HCT116 (cell line): Measurements from ENCODE around the gene EGLN3. TPM values are rescaled to one million over a fixed set of nuclear protein-coding genes. Genes with fewer than 3 reads are reported as not detected.

ENCODE experiments used
- ATAC-seq: fragments of 200-7000 bp; cut with Tn5 transposase; 2 replicates; pipeline ENCODE4 v1.9.1; 2020; ENCODE audit warnings: mild to moderate bottlenecking, moderate library complexity
- BruUV-seq: library from RNA; stranded (reverse); fragments of 400-500 nt; replicated peaks from 2 replicates; lab custom pipeline; 2021; lab: Mats Ljungman, UMichigan
- CTCF ChIA-PET: fragments of 300-600 bp; sonication (Branson Sonifier 250); formaldehyde crosslinking; loops from one replicate; lab custom pipeline; 2021; ENCODE audit warnings: antibody characterized with exemption; lab: Charles Lee
- POLR2A ChIA-PET: fragments of 300-600, 350-600 bp; sonication (Branson Sonifier 250); formaldehyde crosslinking; loops from one replicate; lab custom pipeline; 2021; ENCODE audit warnings: antibody characterized with exemption; lab: Charles Lee
- RAD21 ChIA-PET, 2 experiments: fragments of 300-600 bp; sonication (Branson Sonifier 250); formaldehyde crosslinking; loops; one replicate each; lab custom pipeline; 2023; ENCODE audit warnings: low total read pairs in 2 of 2; ENCODE audit not compliant: uncharacterized antibody in 2 of 2, unreplicated experiment in 2 of 2, low non-redundant PET in 1 of 2; lab: Charles Lee
- DNase-seq: peaks from one replicate; pipeline ENCODE4 v3.0.0-alpha.2; 2010; ENCODE audit warnings: low read depth, low spot score
- H2AFZ ChIP-seq: fragments of 200-600 bp; shearing (Covaris generic), sonication (generic); 2 replicates; pipeline ENCODE4 v1.6.1; 2017; ENCODE audit warnings: low read depth, mixed run types, mixed read lengths, antibody characterized with exemption, low read length; ENCODE audit not compliant: poor library complexity, severe bottlenecking
- H3K27ac ChIP-seq: 2 replicates; pipeline ENCODE4 v1.5.1; 2012; ENCODE audit warnings: low read depth, low read length
- H3K27me3 ChIP-seq: fragments of 200-600 bp; sonication (generic); 2 replicates; pipeline ENCODE4 v1.6.1; 2016; ENCODE audit warnings: mixed run types, low read length, mixed read lengths; ENCODE audit not compliant: insufficient read depth
- H3K36me3 ChIP-seq, 2 experiments: fragments of 200-500 bp in 1 of 2; fragments of 200-600 bp in 1 of 2; sonication (Bioruptor generic) in 1 of 2; sonication (generic) in 1 of 2; 2 replicates each; pipeline versions ENCODE4 v1.5.1 to v1.6.1; 2014 to 2016; ENCODE audit warnings: low read length in 2 of 2, inconsistent platforms in 1 of 2, mixed read lengths in 1 of 2, mixed run types in 1 of 2; ENCODE audit not compliant: insufficient read depth in 2 of 2, control insufficient read depth in 1 of 2
- H3K4me1 ChIP-seq, 2 experiments: fragments of 200-600 bp in 1 of 2; sonication (generic) in 1 of 2; 2 replicates each; pipeline versions ENCODE4 v1.5.1 to v1.6.1; 2012 to 2017; ENCODE audit warnings: low read length in 2 of 2, inconsistent platforms in 1 of 2, mild to moderate bottlenecking in 1 of 2, mixed read lengths in 1 of 2, mixed run types in 1 of 2, moderate library complexity in 1 of 2; ENCODE audit not compliant: insufficient read depth in 2 of 2, control insufficient read depth in 1 of 2
- H3K4me2 ChIP-seq: fragments of 200-600 bp; sonication (generic); 2 replicates; pipeline ENCODE4 v1.6.1; 2017; ENCODE audit warnings: mixed run types, low read length, mixed read lengths
- H3K4me3 ChIP-seq, 2 experiments: fragments of 200-600 bp in 1 of 2; sonication (generic) in 1 of 2; replicated peaks in 1 of 2; 2 replicates each; pipeline ENCODE4 v1.5.1; 2011 to 2016; ENCODE audit warnings: low read length in 2 of 2, control low read depth in 1 of 2, low read depth in 1 of 2, mild to moderate bottlenecking in 1 of 2, mixed read lengths in 1 of 2, mixed run types in 1 of 2
- H3K79me2 ChIP-seq: fragments of 200-600 bp; sonication (generic); 2 replicates; pipeline ENCODE4 v1.6.1; 2017; ENCODE audit warnings: mild to moderate bottlenecking, mixed run types, low read length, moderate library complexity, mixed read lengths; ENCODE audit not compliant: insufficient read depth
- H3K9ac ChIP-seq: fragments of 200-600 bp; sonication (generic); 2 replicates; pipeline ENCODE4 v1.6.1; 2016; ENCODE audit warnings: low read length, mixed read lengths
- H3K9me2 ChIP-seq: fragments of 200-600 bp; sonication (generic), shearing (Covaris generic); 2 replicates; pipeline ENCODE4 v1.6.1; 2017; ENCODE audit warnings: mixed run types, mild to moderate bottlenecking, moderate library complexity; ENCODE audit not compliant: insufficient read depth
- H3K9me3 ChIP-seq, 2 experiments: fragments of 200-500 bp in 1 of 2; fragments of 200-600 bp in 1 of 2; sonication (Bioruptor generic) in 1 of 2; sonication (generic) in 1 of 2; 2 replicates each; pipeline ENCODE4 v1.6.1; 2014 to 2017; ENCODE audit warnings: low read length in 2 of 2, mixed read lengths in 2 of 2, inconsistent platforms in 1 of 2, low read depth in 1 of 2, mild to moderate bottlenecking in 1 of 2, mixed run types in 1 of 2, moderate library complexity in 1 of 2; ENCODE audit not compliant: control insufficient read depth in 1 of 2, insufficient read depth in 1 of 2
- H4K20me1 ChIP-seq: fragments of 200-600 bp; sonication (generic), shearing (Covaris generic); 2 replicates; pipeline ENCODE4 v1.6.1; 2017; ENCODE audit warnings: mixed run types, mild to moderate bottlenecking, moderate library complexity; ENCODE audit not compliant: insufficient read depth
- CBX3 ChIP-seq: IDR thresholded peaks from 2 replicates; pipeline ENCODE4 v1.6.1; 2012; ENCODE audit warnings: low read depth
- CEBPB ChIP-seq: IDR thresholded peaks from 2 replicates; pipeline ENCODE4 v1.6.1; 2012; ENCODE audit warnings: low read depth
- CTCF ChIP-seq, 3 experiments: fragments of 200-600 bp in 1 of 3; sonication (generic) in 1 of 3; IDR thresholded peaks in 2 of 3; conservative IDR thresholded peaks in 1 of 3; 2 replicates each; pipeline ENCODE4 v1.5.1; 2012 to 2017; ENCODE audit warnings: low read depth in 2 of 3, low read length in 2 of 3, antibody characterized with exemption in 1 of 3, borderline replicate concordance in 1 of 3, control low read depth in 1 of 3, mild to moderate bottlenecking in 1 of 3, mixed read lengths in 1 of 3, mixed run types in 1 of 3, moderate library complexity in 1 of 3; ENCODE audit not compliant: insufficient read depth in 1 of 3
- EGR1 ChIP-seq: IDR thresholded peaks from 2 replicates; pipeline ENCODE4 v1.6.1; 2012; ENCODE audit warnings: low read depth
- EZH2 ChIP-seq: fragments of 200-600 bp; sonication (generic); IDR thresholded peaks from 2 replicates; pipeline ENCODE4 v1.6.1; 2017; ENCODE audit warnings: antibody characterized with exemption, mixed run types
- EZH2phosphoT487 ChIP-seq: fragments of 200-600 bp; IDR thresholded peaks from 2 replicates; pipeline ENCODE4 v1.6.1; 2018; ENCODE audit warnings: antibody characterized with exemption, borderline replicate concordance
- JUND ChIP-seq: IDR thresholded peaks from 2 replicates; pipeline ENCODE4 v1.6.1; 2012
- POLR2A ChIP-seq: IDR thresholded peaks from 2 replicates; pipeline ENCODE4 v1.7.0; 2011; ENCODE audit warnings: borderline replicate concordance; ENCODE audit not compliant: insufficient read depth, insufficient read length; ENCODE audit errors: extremely low read depth
- POLR2AphosphoS5 ChIP-seq: IDR thresholded peaks from 2 replicates; pipeline ENCODE4 v1.6.1; 2011; ENCODE audit warnings: mild to moderate bottlenecking, low read depth, low read length, moderate library complexity
- SIN3A ChIP-seq: IDR thresholded peaks from 2 replicates; pipeline ENCODE4 v1.6.1; 2012; ENCODE audit warnings: low read depth
- SRF ChIP-seq: IDR thresholded peaks from 2 replicates; pipeline ENCODE4 v1.6.1; 2012; ENCODE audit warnings: low read depth
- TCF7L2 ChIP-seq: IDR thresholded peaks from 2 replicates; pipeline ENCODE4 v1.7.0; 2011; ENCODE audit warnings: borderline replicate concordance, inconsistent platforms; ENCODE audit not compliant: insufficient read depth, insufficient read length; ENCODE audit errors: extremely low read depth
- ZFX ChIP-seq: fragments of 450-650 bp; IDR thresholded peaks from 2 replicates; pipeline ENCODE4 v1.6.1; 2017
- ZNF274 ChIP-seq: fragments of 200-500 bp; sonication (Bioruptor generic); IDR thresholded peaks from 2 replicates; pipeline ENCODE4 v1.6.1; 2014; ENCODE audit warnings: mild to moderate bottlenecking, low read depth, low read length, inconsistent platforms
- intact Hi-C: fragments of 100-400 bp; cut with micrococcal nuclease; formaldehyde crosslinking; loops from 2 replicates; pipeline ENCODE4 v1.10.0; 2022
- total RNA-seq: library from RNA; stranded (reverse); gene quantifications from one replicate; pipeline ENCODE4 v1.2.1, GENCODE V29; 2021; ENCODE audit not compliant: unreplicated experiment
- TF ChIP-seq, protein P1 (sequence below): IDR thresholded peaks from 2 replicates; pipeline ENCODE4 v1.6.1; 2011; ENCODE audit warnings: mild to moderate bottlenecking, low read length, moderate library complexity; ENCODE audit not compliant: insufficient replicate concordance; ENCODE audit errors: extremely low read depth

EGLN3 gene
- total RNA-seq, 1 experiment from 2014 or later, result 13.6 TPM

DNA sequence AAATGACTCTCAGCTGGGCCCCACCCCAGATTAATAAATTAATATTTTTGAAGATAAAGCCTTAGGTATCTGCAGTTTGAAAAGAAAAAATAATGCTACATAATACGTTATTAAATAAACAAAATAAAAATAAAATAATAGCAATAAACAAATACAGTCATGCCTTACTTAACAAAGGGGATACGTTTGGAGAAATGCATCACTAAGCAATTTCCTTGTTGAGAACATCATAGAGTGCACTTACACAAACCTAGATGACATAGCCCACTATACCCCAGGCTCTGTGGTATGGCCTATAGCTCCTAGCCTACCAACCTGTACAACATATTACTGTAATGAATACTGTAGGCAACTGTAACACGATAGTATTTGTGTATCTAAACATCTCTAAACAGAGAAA lies 7.1 kb upstream of the EGLN3 start:
- no peak for ATAC-seq
- Histone ChIP-seq H3K36me3 (no peaks in the 10 kb centered on the region), H3K79me2 (no peaks in the 10 kb centered on the region), H3K9ac (no peak overlapping the region), H3K27ac (no peak overlapping the region), H3K4me2 (no peak overlapping the region), H3K9me2 (no peaks in the 10 kb centered on the region), H3K4me1 (no peaks in the 10 kb centered on the region), H3K27me3 (no peaks in the 10 kb centered on the region), H2AFZ (no peak overlapping the region), H3K4me3 (no peak overlapping the region), H4K20me1 (no peaks in the 10 kb centered on the region), H3K9me3 (no peaks in the 10 kb centered on the region)
- RAD21 ChIA-PET, result no interaction called here
- CTCF ChIA-PET, result no interaction called here
- POLR2A ChIA-PET, result no interaction called here
- TF ChIP-seq EZH2phosphoT487 (no peak), POLR2AphosphoS5 (no peak), POLR2A (no peak), CTCF (IDR thresholded peaks at IDR 0.05 in 2 of 3, conservative IDR thresholded peaks at IDR 0.05 in 1 of 3; ENCODE audit: borderline replicate concordance in 1 of 3, insufficient read depth in 1 of 3, low read depth in 2 of 3, low read length in 2 of 3) (no peak), ZNF274 (no peak), ZFX (no peak), CEBPB (no peak)
- intact Hi-C loops, result no loop called here
- no TSS peak for BruUV-seq
- DNase-seq, result no peak

GRCh38 chr14:33957299-33957698 lies 6.4 kb upstream of the EGLN3 start:
- H3K9me2 ChIP-seq, result no peaks in the 10 kb centered on the region
- no peaks in the 10 kb centered on the region for H3K36me3 ChIP-seq
- no peak for TF ChIP-seq CBX3
- TF ChIP-seq SRF, result no peak
- no peak for TF ChIP-seq POLR2AphosphoS5
- TF ChIP-seq, protein P1, sequence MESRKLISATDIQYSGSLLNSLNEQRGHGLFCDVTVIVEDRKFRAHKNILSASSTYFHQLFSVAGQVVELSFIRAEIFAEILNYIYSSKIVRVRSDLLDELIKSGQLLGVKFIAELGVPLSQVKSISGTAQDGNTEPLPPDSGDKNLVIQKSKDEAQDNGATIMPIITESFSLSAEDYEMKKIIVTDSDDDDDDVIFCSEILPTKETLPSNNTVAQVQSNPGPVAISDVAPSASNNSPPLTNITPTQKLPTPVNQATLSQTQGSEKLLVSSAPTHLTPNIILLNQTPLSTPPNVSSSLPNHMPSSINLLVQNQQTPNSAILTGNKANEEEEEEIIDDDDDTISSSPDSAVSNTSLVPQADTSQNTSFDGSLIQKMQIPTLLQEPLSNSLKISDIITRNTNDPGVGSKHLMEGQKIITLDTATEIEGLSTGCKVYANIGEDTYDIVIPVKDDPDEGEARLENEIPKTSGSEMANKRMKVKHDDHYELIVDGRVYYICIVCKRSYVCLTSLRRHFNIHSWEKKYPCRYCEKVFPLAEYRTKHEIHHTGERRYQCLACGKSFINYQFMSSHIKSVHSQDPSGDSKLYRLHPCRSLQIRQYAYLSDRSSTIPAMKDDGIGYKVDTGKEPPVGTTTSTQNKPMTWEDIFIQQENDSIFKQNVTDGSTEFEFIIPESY, result no peak
- no peak for TF ChIP-seq EZH2
- no peak for TF ChIP-seq ZFX
- no peak for TF ChIP-seq EGR1
- no peak for TF ChIP-seq SIN3A
- no peak for TF ChIP-seq JUND
- no peak for TF ChIP-seq TCF7L2
- H3K27me3 ChIP-seq, result no peaks in the 10 kb centered on the region
- no peaks in the 10 kb centered on the region for H3K9me3 ChIP-seq
- ATAC-seq, result no peak
- H3K4me1 ChIP-seq, result no peaks in the 10 kb centered on the region
- RAD21 ChIA-PET, result no interaction called here
- no peak overlapping the region for H3K27ac ChIP-seq
- H4K20me1 ChIP-seq, result no peaks in the 10 kb centered on the region
- POLR2A ChIA-PET, result no interaction called here
- no peak overlapping the region for H3K4me2 ChIP-seq
- H3K79me2 ChIP-seq, result no peaks in the 10 kb centered on the region
- H2AFZ ChIP-seq, result no peak overlapping the region
- CTCF ChIA-PET, result no interaction called here
- no TSS peak for BruUV-seq
- intact Hi-C loops, result no loop called here
- no peak overlapping the region for H3K9ac ChIP-seq
- DNase-seq, result no peak
- H3K4me3 ChIP-seq, result no peak overlapping the region
